HEK293T (cell line): ENCODE results near the gene DEFB108B.
"Not testable (repeated sequence)": the region's sequence is repeated elsewhere in the genome, so short reads cannot be mapped to it uniquely, and the experiment has no call there.

Experiments
- ARNT ChIP-seq: fragments of 450-650 bp; IDR thresholded peaks from 2 replicates; pipeline ENCODE4 v1.6.1; 2017; ENCODE audit warnings: mild to moderate bottlenecking
- BHLHE40 ChIP-seq: fragments of 450-650 bp; IDR thresholded peaks from 2 replicates; pipeline ENCODE4 v1.6.1; 2016; ENCODE audit warnings: mild to moderate bottlenecking, moderate library complexity, borderline replicate concordance
- CTBP1 ChIP-seq: fragments of 450-650 bp; IDR thresholded peaks from 2 replicates; pipeline ENCODE4 v1.6.1; 2016; ENCODE audit warnings: borderline replicate concordance
- ELF4 ChIP-seq: fragments of 450-650 bp; IDR thresholded peaks from 2 replicates; pipeline ENCODE4 v1.6.1; 2017; ENCODE audit warnings: antibody characterized with exemption
- FOXA1 ChIP-seq: fragments of 450-650 bp; IDR thresholded peaks from 2 replicates; pipeline ENCODE4 v1.6.1; 2016; ENCODE audit warnings: mild to moderate bottlenecking
- FOXK2 ChIP-seq: fragments of 450-650 bp; IDR thresholded peaks from 2 replicates; pipeline ENCODE4 v1.6.1; 2016; ENCODE audit warnings: mild to moderate bottlenecking
- FOXM1 ChIP-seq: fragments of 450-650 bp; IDR thresholded peaks from 2 replicates; pipeline ENCODE4 v1.6.1; 2017; ENCODE audit warnings: mild to moderate bottlenecking, borderline replicate concordance
- NFRKB ChIP-seq: fragments of 450-650 bp; IDR thresholded peaks from 2 replicates; pipeline ENCODE4 v1.6.1; 2016; ENCODE audit warnings: mild to moderate bottlenecking, moderate library complexity
- PKNOX1 ChIP-seq: fragments of 450-650 bp; IDR thresholded peaks from 2 replicates; pipeline ENCODE4 v1.6.1; 2016
- SP1 ChIP-seq: fragments of 450-650 bp; IDR thresholded peaks from 2 replicates; pipeline ENCODE4 v1.6.1; 2017
- SUZ12 ChIP-seq: fragments of 450-650 bp; IDR thresholded peaks from 2 replicates; pipeline ENCODE4 v1.6.1; 2016; ENCODE audit warnings: mild to moderate bottlenecking
- ZNF384 ChIP-seq: fragments of 450-650 bp; IDR thresholded peaks from 2 replicates; pipeline ENCODE4 v1.6.1; 2016

- TF ChIP-seq NFRKB, ARNT, BHLHE40, SUZ12, SP1, PKNOX1, ZNF384, CTBP1, FOXM1, FOXK2, FOXA1, ELF4: not testable (repeated sequence)
Observed at GRCh38 chr11:71796781-71797180, 36.2 kb upstream of the DEFB108B start.
